ENCODE data around the gene NFIB.

The NFIB gene

GRCh38 chr9:14320271-14321181 is 6.6 kb upstream of the NFIB start:
- no peak for DNase-seq (ENCODE audit: low read depth)

- no peak for DNase-seq (ENCODE audit: low read depth)
Observed at GRCh38 chr9:14318934-14319580, 5.1 kb upstream of the NFIB start.

GRCh38 chr9:14318361-14318760 is 4.4 kb upstream of the NFIB start:
- DNase-seq (ENCODE audit: low read depth), result no peak

GRCh38 chr9:14317667-14318320 is 3.9 kb upstream of the NFIB start:
- DNase-seq (ENCODE audit: low read depth), result no peak

- no peak for DNase-seq (ENCODE audit: low read depth)
Observed at GRCh38 chr9:14316602-14317300, 2.8 kb upstream of the NFIB start.

- DNase-seq (ENCODE audit: low read depth), result no peak
Observed at GRCh38 chr9:14315875-14316601, 2.1 kb upstream of the NFIB start.

- DNase-seq (ENCODE audit: low read depth), result no peak
Observed at GRCh38 chr9:14314929-14315874, 1.3 kb upstream of the NFIB start.

- no peak for DNase-seq (ENCODE audit: low read depth)
Observed at GRCh38 chr9:14314424-14314928, 535 bp upstream of the NFIB start.

- DNase-seq (ENCODE audit: low read depth), result no peak
Observed at GRCh38 chr9:14313378-14313940, 482 bp downstream of the NFIB start.

- DNase-seq (ENCODE audit: low read depth), result no peak
Observed at GRCh38 chr9:14312719-14313377, 1.1 kb downstream of the NFIB start.

- no peak for DNase-seq (ENCODE audit: low read depth)
Observed at GRCh38 chr9:14311956-14312685, 1.8 kb downstream of the NFIB start.

- DNase-seq (ENCODE audit: low read depth), result no peak
Observed at GRCh38 chr9:14311171-14311949, 2.6 kb downstream of the NFIB start.

GRCh38 chr9:14310311-14310710 is 3.6 kb downstream of the NFIB start:
- no peak for DNase-seq (ENCODE audit: low read depth)

- DNase-seq (ENCODE audit: low read depth), result no peak
Observed at GRCh38 chr9:14309403-14309802, 4.5 kb downstream of the NFIB start.

- DNase-seq (ENCODE audit: low read depth), result no peak
Observed at GRCh38 chr9:14308853-14309145, 5.1 kb downstream of the NFIB start.

- no peak for DNase-seq (ENCODE audit: low read depth)
Observed at GRCh38 chr9:14307989-14308852, 5.7 kb downstream of the NFIB start.

Data from stimulated activated CD8-positive, alpha-beta memory T cell treated with anti-CD3 and anti-CD28 coated beads, Interleukin-12 subunit alpha, Interleukin-12 subunit beta, amount 100 ng/mL, for 1 hour (primary cell).